ENCODE measurements around the gene SPTBN5. TPM values are rescaled to one million over a fixed set of nuclear protein-coding genes. Genes with fewer than 3 reads are reported as not detected.

Gene SPTBN5
- total and polyA plus RNA-seq, 10 of the 15 experiments (the other 5 are each of a cell fraction or from before 2014, with no cell fraction given), result under 0.01 to 0.18 (median 0.04) TPM; not detected in 4

GRCh38 chr15:41804361-41804760 lies 89.5 kb downstream of the SPTBN5 start:
- POLR2A ChIA-PET, result interaction anchor here (7.0 kb wide), 1 partner anchor 30 kb away, joined by 32 read pairs; the partner anchor contains the start of gene MAPKBP1
- SMC1A ChIA-PET (ENCODE audit: uncharacterized antibody, unreplicated experiment), result interaction anchor here (1.2 to 5.9 kb wide), 4 partner anchors 24 to 31 kb away, joined by 4 to 72 read pairs (median 4); partner anchors contain the start of gene MAPKBP1
- RAD21 ChIA-PET (ENCODE audit: unreplicated experiment), result interaction anchor here (12.6 kb wide), 1 partner anchor 30 kb away, joined by 305 read pairs; the partner anchor contains the start of gene MAPKBP1
- in situ Hi-C loops (cut with MboI), result no loop called here
- no peak overlapping the region for H3K4me3 ChIP-seq
- no peak overlapping the region for H3K9ac ChIP-seq (ENCODE audit: control insufficient read depth, insufficient read depth, low read length)
- no peak for TF ChIP-seq CBX3 (IDR thresholded peaks at IDR 0.05; ENCODE audit: borderline replicate concordance, low read depth)
- no peak for TF ChIP-seq HDGF (IDR thresholded peaks at IDR 0.05)
- TF ChIP-seq MEF2A (IDR thresholded peaks at IDR 0.05; ENCODE audit: insufficient read depth, low read depth, low read length), result no peak
- TF ChIP-seq IKZF2 (IDR thresholded peaks at IDR 0.05), result no peak
- TF ChIP-seq KAT2A (conservative IDR thresholded peaks at IDR 0.05; ENCODE audit: control insufficient read depth, low read depth, low read length), result no peak
- no peak for TF ChIP-seq SUZ12 (IDR thresholded peaks at IDR 0.05; ENCODE audit: unreplicated experiment)
- no peak for TF ChIP-seq KDM1A (IDR thresholded peaks at IDR 0.05; ENCODE audit: borderline replicate concordance)
- no peak for TF ChIP-seq NR2F1 (conservative IDR thresholded peaks at IDR 0.05)
- TF ChIP-seq CBX5 (IDR thresholded peaks at IDR 0.05; ENCODE audit: low read depth), result no peak
- no peak for TF ChIP-seq PBX3 (IDR thresholded peaks at IDR 0.05; ENCODE audit: insufficient replicate concordance, low read depth, low read length)
- no peak for TF ChIP-seq LARP7 (IDR thresholded peaks at IDR 0.05)
- no peak for TF ChIP-seq JUNB (IDR thresholded peaks at IDR 0.05)
- no peak for TF ChIP-seq ELK1 (IDR thresholded peaks at IDR 0.05; ENCODE audit: low read depth, low read length)
- no peak for TF ChIP-seq E2F8 (IDR thresholded peaks at IDR 0.05; ENCODE audit: low read depth, partially characterized antibody)
- no peak for TF ChIP-seq SIX5 (IDR thresholded peaks at IDR 0.05; ENCODE audit: low read depth, low read length, severe bottlenecking)
- no peak for TF ChIP-seq TCF3 (IDR thresholded peaks at IDR 0.05; ENCODE audit: borderline replicate concordance, insufficient read depth, low read depth, low read length)
- TF ChIP-seq NFXL1 (IDR thresholded peaks at IDR 0.05; ENCODE audit: borderline replicate concordance), result no peak
- TF ChIP-seq ASH2L (IDR thresholded peaks at IDR 0.05; ENCODE audit: borderline replicate concordance, low read depth), result no peak
- no peaks in the 10 kb centered on the region for H3K79me2 ChIP-seq (ENCODE audit: control insufficient read depth, insufficient read depth, low read length)
- H3K27me3 ChIP-seq (replicated peaks in 1 of 2; ENCODE audit: control insufficient read depth in 2 of 2, insufficient read depth in 2 of 2, low read length in 1 of 2), result no peaks in the 10 kb centered on the region
- H3K36me3 ChIP-seq (ENCODE audit: control insufficient read depth in 2 of 2, insufficient read depth in 2 of 2, low read length in 1 of 2), result peaks cover 0 to 4% of the 10 kb centered on the region in 2 experiments; a peak in 3 of 4 replicates
- H4K20me1 ChIP-seq (ENCODE audit: control insufficient read depth, insufficient read depth), result no peaks in the 10 kb centered on the region
- 0 out of 2 replicates have a peak, but pooled peaks cover 3% of the 10 kb centered on the region for H3K4me1 ChIP-seq (ENCODE audit: control insufficient read depth, insufficient read depth, low read length)
- FAIRE-seq, result no peak
- no peak for DNase-seq (ENCODE audit: low read depth, low spot score)
- H3K9me3 ChIP-seq (replicated peaks; ENCODE audit: control insufficient read depth, insufficient read depth, low read length), result no peaks in the 10 kb centered on the region; the same call in 2 of the 3 replicates
- CTCF ChIA-PET, result interaction anchor here (0.7 to 5.7 kb wide), 3 partner anchors 30 to 218 kb away, joined by 3 to 66 read pairs (median 34); partner anchors contain the start of gene MAPKBP1
- no peak for ATAC-seq
- no peak overlapping the region for H3K4me2 ChIP-seq (ENCODE audit: control insufficient read depth, insufficient read depth)
- no TSS peak for BruUV-seq (replicated peaks)
- intact Hi-C loops (cut with micrococcal nuclease; ENCODE audit: unreplicated experiment), result no loop called here
- WGBS (ENCODE audit: insufficient coverage, insufficient replicate concordance, low lambda C conversion rate, missing lambda C conversion rate), result 91% methylated on average over 2 of the region's 2 CpGs
- H2AFZ ChIP-seq (ENCODE audit: control insufficient read depth, low read depth, low read length), result no peak overlapping the region
- H3K27ac ChIP-seq (ENCODE audit: control insufficient read depth, insufficient read depth), result no peak overlapping the region

Measured in GM12878 (cell line).